Testis (tissue), 3 donors: ENCODE data around the gene TULP4. TPM values are rescaled to one million over a fixed set of nuclear protein-coding genes. Genes with fewer than 3 reads are reported as not detected.

ENCODE experiments used
- DNase-seq: peaks from one replicate; pipeline ENCODE4 v3.0.0-alpha.2; 2019
- H3K27ac ChIP-seq, 2 donors: fragments of 200-600 bp; sonication (generic); one replicate each; pipeline ENCODE4 v1.5.1; 2019
- H3K27me3 ChIP-seq: fragments of 200-600 bp; sonication (generic); one replicate; pipeline ENCODE4 v1.5.1; 2019
- H3K36me3 ChIP-seq: fragments of 200-600 bp; sonication (generic); one replicate; pipeline ENCODE4 v1.5.1; 2017; ENCODE audit warnings: low read depth; ENCODE audit errors: missing control alignments
- H3K4me1 ChIP-seq: fragments of 200-600 bp; sonication (generic); one replicate; pipeline ENCODE4 v1.5.1; 2019
- H3K4me3 ChIP-seq, 2 donors: fragments of 200-600 bp; sonication (generic); one replicate each; pipeline ENCODE4 v1.5.1; 2017 to 2019
- H3K9me3 ChIP-seq: fragments of 200-600 bp; sonication (generic); one replicate; pipeline ENCODE4 v1.5.1; 2017
- POLR2A ChIP-seq: fragments of 450-650 bp; IDR thresholded peaks from one replicate; pipeline ENCODE4 v1.6.1; 2017; ENCODE audit warnings: antibody characterized with exemption, mild to moderate bottlenecking, moderate library complexity
- WGBS, 2 donors: methylation state at CpG; one replicate each; pipeline ENCODE4 v1.1.5; 2018; 5-methylcytosine and 5-hydroxymethylcytosine counted together
- intact Hi-C: fragments of 100-400 bp; cut with DNase I; formaldehyde crosslinking; loops from one replicate; pipeline ENCODE4 v1.15.1; 2023; ENCODE audit warnings: low total_unique reads
- polyA plus RNA-seq: library from polyadenylated mRNA; stranded (reverse); fragments of 350-450 nt; fragmentation: Illumina TruSeq; extraction: RNeasy Lipid Tissue Mini Kit (QIAGEN cat#74804); gene quantifications from one replicate; pipeline ENCODE4 v1.2.3, GENCODE V29; 2014; ENCODE audit warnings: low read depth, low replicate concordance; ENCODE audit not compliant: insufficient read depth
- total RNA-seq, 2 donors: library from RNA; depleted of rRNA; stranded (reverse); fragments of >200 nt; gene quantifications; one replicate each; pipeline ENCODE4 v1.2.3, GENCODE V29; 2016
- TF ChIP-seq, protein P1 (sequence below), 3 experiments: fragments of 450-650 bp in 2 of 3; fragments of 200-600 bp in 1 of 3; sonication (generic) in 1 of 3; IDR thresholded peaks; one replicate each; pipeline ENCODE4 v1.5.1; 2016 to 2019; ENCODE audit warnings: antibody characterized with exemption in 3 of 3, mild to moderate bottlenecking in 2 of 3, moderate library complexity in 1 of 3

The TULP4 gene
- total and polyA plus RNA-seq, 3 donors from 2014 or later = 18.0 to 211 (median 116) TPM

DNA sequence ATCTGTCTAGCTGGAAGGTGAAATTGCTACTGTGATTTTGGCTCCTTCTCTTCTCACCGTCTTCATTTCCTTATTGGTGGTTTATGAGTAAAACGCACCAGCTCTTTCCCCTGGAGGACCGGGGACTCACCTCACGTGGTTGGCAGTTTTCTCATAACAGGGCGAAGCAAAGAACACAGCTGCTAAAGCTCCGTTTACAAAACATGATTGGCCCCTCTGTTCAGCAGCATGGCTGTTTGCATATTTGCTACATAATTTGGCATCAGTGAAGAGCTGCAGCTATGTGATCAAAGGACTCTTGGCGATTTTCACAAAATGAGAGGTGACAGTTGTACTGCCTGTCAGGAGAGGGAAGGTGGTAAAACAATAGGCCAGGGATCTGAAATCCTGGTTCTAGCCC lies 227.1 kb downstream of the TULP4 start:
- WGBS, 2 donors = 60 to 83% methylated on average over 7 of the region's 7 CpGs
- TF ChIP-seq POLR2A = no peak
- TF ChIP-seq, protein P1, sequence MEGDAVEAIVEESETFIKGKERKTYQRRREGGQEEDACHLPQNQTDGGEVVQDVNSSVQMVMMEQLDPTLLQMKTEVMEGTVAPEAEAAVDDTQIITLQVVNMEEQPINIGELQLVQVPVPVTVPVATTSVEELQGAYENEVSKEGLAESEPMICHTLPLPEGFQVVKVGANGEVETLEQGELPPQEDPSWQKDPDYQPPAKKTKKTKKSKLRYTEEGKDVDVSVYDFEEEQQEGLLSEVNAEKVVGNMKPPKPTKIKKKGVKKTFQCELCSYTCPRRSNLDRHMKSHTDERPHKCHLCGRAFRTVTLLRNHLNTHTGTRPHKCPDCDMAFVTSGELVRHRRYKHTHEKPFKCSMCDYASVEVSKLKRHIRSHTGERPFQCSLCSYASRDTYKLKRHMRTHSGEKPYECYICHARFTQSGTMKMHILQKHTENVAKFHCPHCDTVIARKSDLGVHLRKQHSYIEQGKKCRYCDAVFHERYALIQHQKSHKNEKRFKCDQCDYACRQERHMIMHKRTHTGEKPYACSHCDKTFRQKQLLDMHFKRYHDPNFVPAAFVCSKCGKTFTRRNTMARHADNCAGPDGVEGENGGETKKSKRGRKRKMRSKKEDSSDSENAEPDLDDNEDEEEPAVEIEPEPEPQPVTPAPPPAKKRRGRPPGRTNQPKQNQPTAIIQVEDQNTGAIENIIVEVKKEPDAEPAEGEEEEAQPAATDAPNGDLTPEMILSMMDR (IDR thresholded peaks at IDR 0.05) = no peak
- H3K4me1 ChIP-seq = peaks cover 7% of the 10 kb centered on the region
- H3K9me3 ChIP-seq = no peaks in the 10 kb centered on the region
- H3K36me3 ChIP-seq = no peaks in the 10 kb centered on the region
- intact Hi-C loops = no loop called here
- H3K27me3 ChIP-seq = no peaks in the 10 kb centered on the region
- no peak overlapping the region for H3K4me3 ChIP-seq
- peak overlapping the region in 1 of 2 donors; percentile 41 for H3K27ac ChIP-seq
- DNase-seq = no peak

DNA sequence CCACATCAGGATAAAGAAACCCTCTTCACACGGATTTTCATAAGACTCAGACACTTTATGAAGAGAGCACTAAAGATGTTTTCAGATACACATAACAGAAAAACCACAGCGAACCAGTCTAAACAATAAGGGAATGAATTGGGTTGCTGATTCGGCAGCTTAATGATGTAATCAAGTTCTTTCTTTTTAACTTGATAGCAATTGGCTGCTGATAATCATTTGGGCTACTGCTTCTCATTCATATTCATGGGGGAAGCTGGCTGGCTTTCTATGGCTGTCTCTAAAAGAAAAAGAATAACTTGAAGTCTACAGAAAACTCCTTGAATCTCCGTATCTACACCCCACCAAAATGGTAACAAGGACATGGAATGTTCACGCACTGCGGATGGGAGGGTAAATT lies 227.6 kb downstream of the TULP4 start:
- DNase-seq = no peak
- H3K4me1 ChIP-seq = peaks cover 7% of the 10 kb centered on the region
- H3K27me3 ChIP-seq = no peaks in the 10 kb centered on the region
- intact Hi-C loops = no loop called here
- 73 to 80% methylated on average over 6 of the region's 6 CpGs for WGBS, 2 donors
- H3K9me3 ChIP-seq = no peaks in the 10 kb centered on the region
- no peaks in the 10 kb centered on the region for H3K36me3 ChIP-seq
- no peak overlapping the region for H3K27ac ChIP-seq
- no peak overlapping the region for H3K4me3 ChIP-seq
- TF ChIP-seq, protein P1 (IDR thresholded peaks at IDR 0.05) = no peak
- TF ChIP-seq POLR2A = no peak

DNA sequence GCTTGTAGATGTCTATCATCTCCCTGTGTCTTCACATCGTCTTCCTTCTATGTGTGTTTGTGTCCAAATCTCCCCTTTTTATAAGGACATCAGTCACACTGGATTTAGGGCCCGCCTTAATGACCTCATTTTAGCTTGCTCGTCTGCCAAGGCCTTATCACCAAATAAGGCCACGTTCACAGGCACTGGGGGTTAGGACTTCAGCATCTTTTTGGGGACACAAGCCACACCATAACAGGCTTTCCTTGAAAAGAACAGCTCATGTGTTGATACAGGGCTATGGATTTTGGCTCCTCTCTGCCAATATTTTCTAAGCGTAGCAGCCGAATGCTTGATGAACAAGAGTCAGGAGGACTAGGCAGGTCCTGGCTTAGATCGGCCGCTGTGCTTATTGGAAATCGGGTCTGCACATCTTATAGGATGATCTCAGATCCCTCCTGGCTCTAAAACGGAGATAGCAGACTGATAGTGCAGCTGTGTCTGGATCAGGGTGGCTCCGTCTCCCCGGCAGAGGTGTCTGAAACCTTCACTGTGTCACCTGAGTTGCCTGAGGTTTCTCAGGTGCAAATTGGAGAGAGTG lies 231.4 kb downstream of the TULP4 start:
- TF ChIP-seq, protein P1 (IDR thresholded peaks at IDR 0.05) = no peak
- no peaks in the 10 kb centered on the region for H3K27me3 ChIP-seq
- H3K4me3 ChIP-seq = no peak overlapping the region
- 78% methylated on average over 12 of the region's 12 CpGs for WGBS, 2 donors
- H3K27ac ChIP-seq = peak overlapping the region; percentile 31 to 56
- no peaks in the 10 kb centered on the region for H3K36me3 ChIP-seq
- peak; percentile 59 for DNase-seq
- no peaks in the 10 kb centered on the region for H3K9me3 ChIP-seq
- intact Hi-C loops = no loop called here
- H3K4me1 ChIP-seq = peaks cover 6% of the 10 kb centered on the region

DNA sequence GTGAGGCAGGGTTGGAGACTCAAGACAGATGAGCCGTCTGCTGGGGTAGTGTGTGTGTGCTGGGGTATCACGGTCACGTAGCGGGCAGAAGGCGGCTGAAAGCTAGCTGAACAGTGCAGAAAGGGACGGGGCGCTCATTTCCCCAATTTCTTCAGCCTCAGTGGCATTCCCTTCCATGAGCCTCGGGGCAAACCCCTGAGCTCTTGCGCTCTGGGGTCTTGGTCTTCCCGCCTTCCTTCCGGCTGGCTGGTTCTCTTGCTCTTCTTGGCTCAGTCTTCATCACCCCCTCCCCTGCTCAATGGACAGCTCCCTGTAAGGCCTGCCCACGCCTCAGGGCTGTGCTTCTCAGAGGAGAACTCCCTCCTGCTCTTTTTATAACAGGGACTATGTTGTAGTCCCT lies 232.2 kb downstream of the TULP4 start:
- intact Hi-C loops = no loop called here
- Histone ChIP-seq H3K9me3 (no peaks in the 10 kb centered on the region), H3K4me3 (no peak overlapping the region), H3K4me1 (peaks cover 3% of the 10 kb centered on the region), H3K27ac (peak overlapping the region; percentile 31 to 56), H3K27me3 (no peaks in the 10 kb centered on the region), H3K36me3 (no peaks in the 10 kb centered on the region)
- TF ChIP-seq, protein P1 (IDR thresholded peaks at IDR 0.05) = no peak
- no peak for TF ChIP-seq POLR2A
- 87 to 90% methylated on average over 12 of the region's 12 CpGs for WGBS, 2 donors
- no peak for DNase-seq
